CD8-positive, alpha-beta memory T cell (primary cell): ENCODE results near the gene EPB41L1. TPM values are rescaled to one million over a fixed set of nuclear protein-coding genes. Genes with fewer than 3 reads are reported as not detected.
A peak's percentile ranks its signal among the peaks of the same experiment; 100 is the strongest.

Source experiments
- CTCF ChIA-PET: fragments of 350-600 bp; sonication (Branson Sonifier 250); formaldehyde crosslinking; loops from one replicate; lab custom pipeline; 2021; ENCODE audit warnings: antibody characterized with exemption; lab: Charles Lee
- POLR2A ChIA-PET: fragments of 350-600 bp; sonication (Branson Sonifier 250); formaldehyde crosslinking; loops from one replicate; lab custom pipeline; 2021; ENCODE audit warnings: antibody characterized with exemption; lab: Charles Lee
- DNase-seq, 5 donors: peaks; one replicate each; pipeline versions ENCODE4 v3.0.0 to v3.0.0-alpha.2; 2020 to 2022; ENCODE audit warnings: mixed read lengths in 1 of 5
- H3K27ac ChIP-seq: one replicate; pipeline ENCODE4 v1.7.0; 2013; ENCODE audit warnings: low read depth, mild to moderate bottlenecking, low read length, moderate library complexity
- H3K27me3 ChIP-seq: 2 replicates; pipeline ENCODE4 v1.7.0; 2013; ENCODE audit warnings: low read length, mild to moderate bottlenecking; ENCODE audit not compliant: insufficient read depth, poor library complexity, severe bottlenecking
- H3K36me3 ChIP-seq: 2 replicates; pipeline ENCODE4 v1.7.0; 2013; ENCODE audit warnings: mild to moderate bottlenecking, low read length, moderate library complexity; ENCODE audit not compliant: insufficient read depth
- H3K4me1 ChIP-seq: 2 replicates; pipeline ENCODE4 v1.7.0; 2013; ENCODE audit warnings: mild to moderate bottlenecking, low read length, moderate library complexity; ENCODE audit not compliant: insufficient read depth
- H3K4me3 ChIP-seq: 2 replicates; pipeline ENCODE4 v1.7.0; 2013; ENCODE audit warnings: mild to moderate bottlenecking, low read length
- H3K9me3 ChIP-seq: 2 replicates; pipeline ENCODE4 v1.7.0; 2013; ENCODE audit warnings: mild to moderate bottlenecking, low read length
- H3K27ac Mint-ChIP-seq, 8 donors: one replicate each; pipeline ENCODE4 v1.8.0; 2020 to 2021; ENCODE audit warnings: mixed read lengths in 8 of 8, mild to moderate bottlenecking in 6 of 8, inconsistent platforms in 3 of 8, moderate library complexity in 3 of 8
- H3K27me3 Mint-ChIP-seq, 2 donors: one replicate each; pipeline ENCODE4 v1.8.0; 2020 to 2021; ENCODE audit warnings: mixed read lengths in 2 of 2, mild to moderate bottlenecking in 1 of 2, moderate library complexity in 1 of 2
- H3K36me3 Mint-ChIP-seq, 3 donors: one replicate each; pipeline ENCODE4 v1.8.0; 2020 to 2021; ENCODE audit warnings: mixed read lengths in 3 of 3, inconsistent platforms in 1 of 3, mild to moderate bottlenecking in 1 of 3
- H3K4me1 Mint-ChIP-seq, 3 donors: one replicate each; pipeline ENCODE4 v1.8.0; 2020 to 2021; ENCODE audit warnings: mixed read lengths in 3 of 3, inconsistent platforms in 1 of 3, mild to moderate bottlenecking in 1 of 3
- H3K4me3 Mint-ChIP-seq, 7 donors: one replicate each; pipeline ENCODE4 v1.8.0; 2020 to 2021; ENCODE audit warnings: mixed read lengths in 7 of 7, mild to moderate bottlenecking in 6 of 7, moderate library complexity in 4 of 7, inconsistent platforms in 2 of 7
- H3K9me3 Mint-ChIP-seq, 5 donors: one replicate each; pipeline ENCODE4 v1.8.0; 2020 to 2022; ENCODE audit warnings: mixed read lengths in 5 of 5, mild to moderate bottlenecking in 3 of 5, moderate library complexity in 2 of 5, inconsistent platforms in 1 of 5
- polyA plus RNA-seq: library from polyadenylated mRNA; unstranded; fragments of 300-500 nt; fragmentation: Illumina TruSeq; gene quantifications from one replicate; pipeline ENCODE4 v1.2.3, GENCODE V29; 2021
- total RNA-seq, 2 experiments: library from RNA; stranded (reverse); gene quantifications; one replicate each; pipeline ENCODE4 v1.2.3, GENCODE V29; 2021

EPB41L1 gene
- total RNA-seq (under 1 TPM; 0.29 to 0.35 TPM), polyA plus RNA-seq (not detected)

DNA sequence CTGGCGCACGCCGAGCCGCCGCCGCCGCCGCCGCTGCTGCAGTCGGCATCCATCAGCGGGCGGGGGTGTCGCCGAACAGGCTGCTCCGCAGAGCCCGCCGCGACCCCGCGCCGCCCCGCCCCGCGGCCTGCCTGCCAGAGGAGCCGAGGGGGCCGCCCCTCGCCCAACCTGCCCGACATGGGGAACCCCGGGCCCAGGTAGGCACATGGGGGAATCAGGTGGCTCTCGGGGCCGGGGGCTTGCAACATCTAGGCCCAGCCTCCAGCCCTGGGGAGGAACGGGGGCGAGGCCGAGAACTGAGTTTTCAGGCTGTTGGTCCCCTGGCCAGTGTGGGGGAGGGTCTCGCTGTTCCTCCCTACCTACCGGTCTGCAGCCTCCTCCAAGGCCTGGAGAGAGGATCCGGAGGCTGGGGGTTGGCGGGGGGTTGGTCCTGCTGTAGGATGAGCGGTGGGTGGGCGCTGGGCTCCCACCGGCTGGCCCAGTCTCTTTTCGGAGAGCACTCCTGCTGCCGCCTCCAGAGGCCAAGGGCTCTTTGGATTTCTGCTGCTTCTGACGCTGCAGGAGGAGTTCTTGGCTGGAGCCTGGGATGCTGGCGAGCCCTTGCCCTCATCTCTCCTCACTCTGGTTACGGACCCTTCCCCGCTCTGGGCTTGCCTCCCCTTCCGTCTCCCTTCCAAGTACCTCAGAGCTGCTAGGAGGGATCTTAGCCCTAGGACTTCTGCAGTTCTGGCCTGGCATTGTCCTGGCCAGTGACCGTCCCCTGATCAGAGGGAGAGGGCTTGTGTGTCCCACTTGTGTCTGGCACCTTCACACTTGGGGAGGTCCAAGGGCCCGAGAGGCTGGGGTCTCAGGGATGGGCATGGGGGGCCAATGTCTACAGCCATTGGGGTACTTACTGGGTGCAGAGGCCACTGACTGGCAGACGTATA lies at the start of gene EPB41L1:
EPB41L1 (plus strand) TSS at position 41 of the 929 bp plus-strand sequence. CDS start 19,038 bp downstream, outside the sequence.
- POLR2A ChIA-PET = no interaction called here
- peak in 1 of 5 donors; percentile 11 for DNase-seq
- H3K9me3 ChIP-seq = no peaks in the 10 kb centered on the region
- H3K4me1 ChIP-seq = no peaks in the 10 kb centered on the region
- Mint-ChIP-seq H3K4me3 (peak within 1 kb of the TSS in 4 of 7 donors; percentile 19 to 74 (median 58)), H3K4me1 (peaks cover 3 to 6% (median 4%) of the 10 kb centered on the region in 3 donors), H3K36me3 (no peaks in the 10 kb centered on the region), H3K27me3 (peaks cover 40 to 44% of the 10 kb centered on the region in 2 donors), H3K27ac (no peak within 1 kb of the TSS), H3K9me3 (no peaks in the 10 kb centered on the region)
- no peaks in the 10 kb centered on the region for H3K36me3 ChIP-seq
- no peak within 1 kb of the TSS for H3K4me3 ChIP-seq
- CTCF ChIA-PET = interaction anchor here (1.1 to 2.4 kb wide), 3 partner anchors 8 to 285 kb away, joined by 4 to 9 read pairs (median 7); no protein-coding TSS in a partner anchor
- peaks cover 8% of the 10 kb centered on the region for H3K27me3 ChIP-seq
- no peak within 1 kb of the TSS for H3K27ac ChIP-seq

DNA sequence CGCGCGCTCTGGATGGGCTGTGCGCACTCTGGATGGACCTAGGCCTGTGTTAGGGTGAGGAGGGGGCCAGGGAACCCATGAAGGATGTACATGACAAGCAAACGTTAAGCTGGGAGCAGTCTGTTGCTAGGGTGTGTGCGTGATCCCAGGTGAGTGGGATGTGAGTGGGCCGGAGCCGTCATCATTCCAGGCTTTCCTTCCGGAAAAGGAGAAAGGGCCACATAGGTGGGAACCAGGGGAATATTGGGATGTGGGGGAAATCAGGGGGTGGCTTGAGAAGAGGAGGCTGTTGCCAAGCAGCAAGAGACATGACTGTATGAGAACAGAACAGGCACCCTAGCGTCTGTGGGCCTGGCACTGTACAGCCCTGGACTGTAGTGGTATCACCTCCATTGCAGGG lies 49.7 kb upstream of the EPB41L1 start:
- H3K27me3 Mint-ChIP-seq = peaks cover 0 to 2% of the 10 kb centered on the region in 2 donors
- POLR2A ChIA-PET = no interaction called here
- Histone ChIP-seq H3K4me1 (no peaks in the 10 kb centered on the region), H3K27ac (no peak overlapping the region), H3K27me3 (no peaks in the 10 kb centered on the region), H3K9me3 (no peaks in the 10 kb centered on the region), H3K4me3 (no peak overlapping the region), H3K36me3 (no peaks in the 10 kb centered on the region)
- DNase-seq = no peak
- no peak overlapping the region for H3K27ac Mint-ChIP-seq
- H3K4me3 Mint-ChIP-seq = no peak overlapping the region
- no peaks in the 10 kb centered on the region for H3K9me3 Mint-ChIP-seq
- CTCF ChIA-PET = no interaction called here
- H3K36me3 Mint-ChIP-seq = no peaks in the 10 kb centered on the region
- H3K4me1 Mint-ChIP-seq = no peaks in the 10 kb centered on the region

DNA sequence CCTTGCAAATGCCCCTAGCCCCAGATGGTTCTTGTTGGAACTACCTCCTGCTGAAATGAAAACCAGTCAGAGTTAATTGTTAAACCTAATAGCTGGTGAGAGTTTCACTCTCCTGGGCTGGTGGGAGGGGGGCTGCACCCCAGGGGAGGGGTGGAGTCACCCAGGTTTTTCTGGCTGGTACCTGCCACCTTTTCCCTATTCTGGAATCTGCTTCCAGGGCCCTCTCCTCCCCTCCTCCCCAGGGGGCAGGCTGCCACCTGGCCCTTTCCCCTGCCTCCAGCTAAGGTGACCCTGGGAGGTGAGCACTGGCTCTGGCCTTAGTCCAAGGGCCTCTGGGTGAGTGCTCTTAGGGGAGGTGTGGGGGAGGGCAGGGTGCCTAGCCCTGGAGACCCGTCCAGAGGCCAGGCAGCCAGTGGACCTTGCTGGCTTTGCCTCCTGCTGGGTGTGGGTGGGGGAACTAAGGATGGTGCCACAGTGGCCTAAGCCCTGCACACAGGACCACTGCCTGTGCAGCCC lies 48.8 kb upstream of the EPB41L1 start:
- Mint-ChIP-seq H3K27me3 (peaks cover 0 to 2% of the 10 kb centered on the region in 2 donors), H3K27ac (no peak overlapping the region), H3K36me3 (no peaks in the 10 kb centered on the region), H3K4me3 (no peak overlapping the region), H3K4me1 (no peaks in the 10 kb centered on the region), H3K9me3 (no peaks in the 10 kb centered on the region)
- POLR2A ChIA-PET = no interaction called here
- no peaks in the 10 kb centered on the region for H3K36me3 ChIP-seq
- H3K4me3 ChIP-seq = no peak overlapping the region
- DNase-seq = no peak
- no peak overlapping the region for H3K27ac ChIP-seq
- CTCF ChIA-PET = no interaction called here
- H3K9me3 ChIP-seq = no peaks in the 10 kb centered on the region
- no peaks in the 10 kb centered on the region for H3K27me3 ChIP-seq
- no peaks in the 10 kb centered on the region for H3K4me1 ChIP-seq

DNA sequence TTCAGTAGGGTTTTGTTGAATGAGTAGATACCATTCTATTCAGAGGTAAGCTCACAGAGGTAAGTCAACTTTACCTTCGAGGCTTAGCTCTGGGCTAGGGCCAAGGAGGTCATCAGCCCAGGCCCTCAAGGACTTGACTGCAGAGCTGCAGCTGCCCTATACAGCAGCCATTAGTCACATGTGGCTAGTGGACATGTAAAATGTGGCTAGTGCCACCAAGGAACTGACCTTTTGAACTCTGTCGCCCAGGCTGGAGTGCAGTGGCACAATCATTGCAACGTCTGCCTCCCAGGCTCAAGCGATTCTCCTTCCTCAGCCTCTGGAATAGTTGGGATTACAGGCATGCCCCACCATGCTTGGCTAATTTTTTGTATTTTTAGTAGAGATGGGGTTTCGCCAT lies 47.9 kb upstream of the EPB41L1 start:
- CTCF ChIA-PET = no interaction called here

DNA sequence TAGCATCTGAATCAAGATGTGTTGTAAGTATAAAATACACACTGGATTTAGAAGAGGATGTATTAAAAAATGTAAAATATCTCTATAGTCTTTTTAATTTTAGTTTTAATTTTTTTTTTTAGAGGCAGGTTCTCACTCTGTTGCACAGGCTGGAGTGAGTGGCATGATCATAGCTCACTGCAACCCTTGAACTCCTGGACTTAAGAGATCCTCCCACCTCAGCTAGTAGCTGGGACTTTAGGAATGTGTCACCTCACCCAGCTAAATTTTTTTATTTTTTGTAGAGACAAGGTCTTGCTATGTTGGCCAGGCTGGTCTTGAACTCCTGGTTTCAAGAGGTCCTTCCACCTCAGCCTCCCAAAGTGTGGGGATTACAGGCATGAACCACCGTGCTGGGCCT lies 46.7 kb upstream of the EPB41L1 start:
- no peak overlapping the region for H3K27ac ChIP-seq
- no peak overlapping the region for H3K4me3 Mint-ChIP-seq
- H3K27me3 Mint-ChIP-seq = peaks cover 0 to 2% of the 10 kb centered on the region in 2 donors
- ChIA-PET POLR2A (no interaction called here), CTCF (no interaction called here)
- no peaks in the 10 kb centered on the region for H3K9me3 ChIP-seq
- no peak overlapping the region for H3K27ac Mint-ChIP-seq
- no peaks in the 10 kb centered on the region for H3K4me1 Mint-ChIP-seq
- no peak overlapping the region for H3K4me3 ChIP-seq
- DNase-seq = no peak
- no peaks in the 10 kb centered on the region for H3K36me3 ChIP-seq
- no peaks in the 10 kb centered on the region for H3K27me3 ChIP-seq
- no peaks in the 10 kb centered on the region for H3K4me1 ChIP-seq
- H3K9me3 Mint-ChIP-seq = no peaks in the 10 kb centered on the region
- H3K36me3 Mint-ChIP-seq = no peaks in the 10 kb centered on the region

More for the DNA sequence above, 47.9 kb upstream of the EPB41L1 start:
- Histone ChIP-seq H3K4me3 (no peak overlapping the region), H3K36me3 (no peaks in the 10 kb centered on the region), H3K4me1 (no peaks in the 10 kb centered on the region), H3K9me3 (no peaks in the 10 kb centered on the region), H3K27me3 (no peaks in the 10 kb centered on the region), H3K27ac (no peak overlapping the region)
- H3K4me1 Mint-ChIP-seq = no peaks in the 10 kb centered on the region
- peaks cover 0 to 2% of the 10 kb centered on the region in 2 donors for H3K27me3 Mint-ChIP-seq
- H3K9me3 Mint-ChIP-seq = no peaks in the 10 kb centered on the region
- no peak overlapping the region for H3K4me3 Mint-ChIP-seq
- POLR2A ChIA-PET = no interaction called here
- no peak overlapping the region for H3K27ac Mint-ChIP-seq
- no peak for DNase-seq
- H3K36me3 Mint-ChIP-seq = no peaks in the 10 kb centered on the region

DNA sequence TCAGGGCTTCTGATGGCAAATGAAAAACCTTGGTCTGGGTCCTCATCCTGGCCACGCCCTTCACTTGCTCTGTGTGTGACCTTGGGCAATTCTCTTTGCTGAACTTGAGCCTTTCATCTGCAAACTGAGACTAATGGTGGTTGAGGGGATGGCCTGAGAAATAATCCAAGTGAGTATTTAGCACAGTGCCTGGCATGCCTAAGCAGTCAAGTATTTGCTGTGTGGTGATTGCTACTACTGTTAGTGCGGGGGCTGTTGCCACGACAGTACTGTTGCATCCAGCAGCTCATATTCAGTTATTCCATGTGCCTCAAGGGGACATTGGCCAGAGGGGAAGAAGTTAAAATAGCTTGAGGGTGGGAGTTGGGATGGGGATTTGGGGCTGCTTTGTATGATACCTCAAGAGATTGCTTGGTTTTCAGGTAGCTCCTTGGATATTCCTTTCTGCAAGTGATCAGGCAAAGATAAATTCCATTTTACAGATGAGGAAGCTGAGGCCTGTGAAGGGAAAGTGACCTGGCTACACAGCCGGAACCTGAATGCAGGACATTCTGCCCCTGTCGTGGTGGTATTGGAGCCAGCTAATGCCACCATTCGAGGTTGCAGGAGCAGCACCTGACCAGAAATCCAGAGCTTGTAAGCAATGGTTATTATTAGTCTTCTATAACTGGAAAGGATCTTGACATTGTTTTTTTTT lies 45.1 kb upstream of the EPB41L1 start:
- Mint-ChIP-seq H3K9me3 (no peaks in the 10 kb centered on the region), H3K27ac (no peak overlapping the region), H3K4me1 (no peaks in the 10 kb centered on the region), H3K27me3 (peaks cover 5 to 8% of the 10 kb centered on the region in 2 donors), H3K4me3 (no peak overlapping the region), H3K36me3 (no peaks in the 10 kb centered on the region)
- Histone ChIP-seq H3K4me1 (no peaks in the 10 kb centered on the region), H3K27me3 (peaks cover 3% of the 10 kb centered on the region), H3K36me3 (no peaks in the 10 kb centered on the region), H3K27ac (no peak overlapping the region), H3K9me3 (no peaks in the 10 kb centered on the region), H3K4me3 (no peak overlapping the region)
- DNase-seq = no peak
- ChIA-PET CTCF (interaction anchor here (1.0 kb wide), 1 partner anchor 116 kb away, joined by 3 read pairs; no protein-coding TSS in a partner anchor), POLR2A (interaction anchor here (0.7 kb wide), 1 partner anchor 44 kb away, joined by 4 read pairs; no protein-coding TSS in a partner anchor)

DNA sequence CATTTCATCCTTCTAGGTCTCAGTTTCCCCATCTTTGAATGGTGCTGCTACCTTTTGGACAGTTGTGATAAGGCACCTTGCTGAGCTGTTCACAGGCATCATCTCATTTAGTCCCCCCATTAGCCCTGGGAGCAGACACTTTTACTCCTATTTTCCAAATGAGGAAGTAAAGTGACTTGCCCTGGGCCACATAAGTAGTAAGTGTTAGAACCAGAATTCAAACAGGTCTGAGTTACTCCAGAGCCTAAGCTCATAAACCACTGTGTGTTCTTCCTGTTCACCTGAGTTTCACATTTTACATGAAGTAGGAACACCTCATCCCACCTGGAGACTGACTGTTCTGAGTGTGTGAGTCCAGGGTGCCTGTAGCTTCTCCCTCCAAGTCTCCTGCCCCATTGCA lies 43.5 kb upstream of the EPB41L1 start:
- no peak for DNase-seq

More for the DNA sequence above, 43.5 kb upstream of the EPB41L1 start:
- Histone ChIP-seq H3K27me3 (peaks cover 3% of the 10 kb centered on the region), H3K36me3 (no peaks in the 10 kb centered on the region), H3K4me3 (no peak overlapping the region), H3K27ac (no peak overlapping the region), H3K9me3 (no peaks in the 10 kb centered on the region), H3K4me1 (no peaks in the 10 kb centered on the region)
- Mint-ChIP-seq H3K4me1 (no peaks in the 10 kb centered on the region), H3K4me3 (no peak overlapping the region), H3K36me3 (no peaks in the 10 kb centered on the region), H3K27ac (no peak overlapping the region), H3K9me3 (no peaks in the 10 kb centered on the region), H3K27me3 (peaks cover 8 to 20% of the 10 kb centered on the region in 2 donors)
- POLR2A ChIA-PET = no interaction called here
- CTCF ChIA-PET = no interaction called here
